Measurements from ENCODE around the gene HSPG2. TPM values are rescaled to one million over a fixed set of nuclear protein-coding genes. Genes with fewer than 3 reads are reported as not detected.

HSPG2 gene
- total and polyA plus RNA-seq, 9 of the 15 experiments (the other 6 are each of a cell fraction or from before 2014, with no cell fraction given), result 0.14 to 160 (median 15.7) TPM

DNA sequence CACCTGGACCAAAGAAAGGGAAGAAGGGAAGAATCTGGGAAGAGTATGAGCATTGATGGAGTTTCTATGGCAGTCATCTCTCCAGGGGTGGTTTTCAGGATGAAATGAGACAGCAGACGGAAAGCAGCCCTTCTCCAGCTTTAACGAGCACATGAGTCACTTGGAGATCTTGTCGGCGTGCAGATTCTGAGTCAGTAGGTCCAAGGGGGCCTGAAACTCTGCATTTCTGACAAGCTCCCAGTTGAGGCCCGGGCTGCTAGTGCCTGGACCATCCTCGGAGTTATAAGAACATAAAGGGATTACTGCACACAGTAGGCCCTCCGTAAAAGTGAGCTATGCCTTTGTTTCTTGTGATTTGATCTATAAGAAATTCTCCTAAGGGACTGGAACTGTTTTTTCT lies 17.6 kb downstream of the HSPG2 start (continued):
- TF ChIP-seq PML (IDR thresholded peaks at IDR 0.05; ENCODE audit: low read length) (no peak), HBP1 (CRISPR knock-in tag; IDR thresholded peaks at IDR 0.05) (no peak), KDM4B (IDR thresholded peaks at IDR 0.05; ENCODE audit: borderline replicate concordance in 2 of 2, low read depth in 1 of 2) (no peak), PTBP1 (IDR thresholded peaks at IDR 0.05; ENCODE audit: low read depth, low read length) (no peak), CBX5 (IDR thresholded peaks at IDR 0.05; ENCODE audit: borderline replicate concordance, low read depth) (no peak), ZFPM2 (CRISPR knock-in tag; IDR thresholded peaks at IDR 0.05) (no peak), ZKSCAN1 (IDR thresholded peaks at IDR 0.05; ENCODE audit: low read depth, low read length) (peak; percentile 89), HNRNPUL1 (IDR thresholded peaks at IDR 0.05; ENCODE audit: low read length) (no peak), SFPQ (IDR thresholded peaks at IDR 0.05; ENCODE audit: low read depth, low read length) (no peak), ZNF217 (CRISPR knock-in tag; IDR thresholded peaks at IDR 0.05) (no peak), SMC3 (conservative IDR thresholded peaks at IDR 0.05; ENCODE audit: insufficient read depth, low read depth, low read length) (no peak), ZC3H11A (IDR thresholded peaks at IDR 0.05; ENCODE audit: low read depth, low read length) (no peak)
- TF ChIP-seq, protein P1, sequence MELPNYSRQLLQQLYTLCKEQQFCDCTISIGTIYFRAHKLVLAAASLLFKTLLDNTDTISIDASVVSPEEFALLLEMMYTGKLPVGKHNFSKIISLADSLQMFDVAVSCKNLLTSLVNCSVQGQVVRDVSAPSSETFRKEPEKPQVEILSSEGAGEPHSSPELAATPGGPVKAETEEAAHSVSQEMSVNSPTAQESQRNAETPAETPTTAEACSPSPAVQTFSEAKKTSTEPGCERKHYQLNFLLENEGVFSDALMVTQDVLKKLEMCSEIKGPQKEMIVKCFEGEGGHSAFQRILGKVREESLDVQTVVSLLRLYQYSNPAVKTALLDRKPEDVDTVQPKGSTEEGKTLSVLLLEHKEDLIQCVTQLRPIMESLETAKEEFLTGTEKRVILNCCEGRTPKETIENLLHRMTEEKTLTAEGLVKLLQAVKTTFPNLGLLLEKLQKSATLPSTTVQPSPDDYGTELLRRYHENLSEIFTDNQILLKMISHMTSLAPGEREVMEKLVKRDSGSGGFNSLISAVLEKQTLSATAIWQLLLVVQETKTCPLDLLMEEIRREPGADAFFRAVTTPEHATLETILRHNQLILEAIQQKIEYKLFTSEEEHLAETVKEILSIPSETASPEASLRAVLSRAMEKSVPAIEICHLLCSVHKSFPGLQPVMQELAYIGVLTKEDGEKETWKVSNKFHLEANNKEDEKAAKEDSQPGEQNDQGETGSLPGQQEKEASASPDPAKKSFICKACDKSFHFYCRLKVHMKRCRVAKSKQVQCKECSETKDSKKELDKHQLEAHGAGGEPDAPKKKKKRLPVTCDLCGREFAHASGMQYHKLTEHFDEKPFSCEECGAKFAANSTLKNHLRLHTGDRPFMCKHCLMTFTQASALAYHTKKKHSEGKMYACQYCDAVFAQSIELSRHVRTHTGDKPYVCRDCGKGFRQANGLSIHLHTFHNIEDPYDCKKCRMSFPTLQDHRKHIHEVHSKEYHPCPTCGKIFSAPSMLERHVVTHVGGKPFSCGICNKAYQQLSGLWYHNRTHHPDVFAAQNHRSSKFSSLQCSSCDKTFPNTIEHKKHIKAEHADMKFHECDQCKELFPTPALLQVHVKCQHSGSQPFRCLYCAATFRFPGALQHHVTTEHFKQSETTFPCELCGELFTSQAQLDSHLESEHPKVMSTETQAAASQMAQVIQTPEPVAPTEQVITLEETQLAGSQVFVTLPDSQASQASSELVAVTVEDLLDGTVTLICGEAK (IDR thresholded peaks at IDR 0.05), result no peak
- TF ChIP-seq, protein P1 (CRISPR knock-in tag; IDR thresholded peaks at IDR 0.05), result no peak
- TF ChIP-seq, protein P2, sequence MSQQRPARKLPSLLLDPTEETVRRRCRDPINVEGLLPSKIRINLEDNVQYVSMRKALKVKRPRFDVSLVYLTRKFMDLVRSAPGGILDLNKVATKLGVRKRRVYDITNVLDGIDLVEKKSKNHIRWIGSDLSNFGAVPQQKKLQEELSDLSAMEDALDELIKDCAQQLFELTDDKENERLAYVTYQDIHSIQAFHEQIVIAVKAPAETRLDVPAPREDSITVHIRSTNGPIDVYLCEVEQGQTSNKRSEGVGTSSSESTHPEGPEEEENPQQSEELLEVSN (IDR thresholded peaks at IDR 0.05; ENCODE audit: borderline replicate concordance in 1 of 2, extremely low read depth in 1 of 2, insufficient read depth in 1 of 2, insufficient read length in 1 of 2, low read depth in 1 of 2, low read length in 1 of 2, poor library complexity in 1 of 2, severe bottlenecking in 1 of 2), result no peak
